SKM-1 (cell line): Measurements from ENCODE around the gene BARD1.
"Not testable (repeated sequence)": the region's sequence is repeated elsewhere in the genome, so short reads cannot be mapped to it uniquely, and the experiment has no call there.

ENCODE experiments used
- DNase-seq: peaks from one replicate; lab custom pipeline; 2025; ENCODE audit not compliant: unreplicated experiment; lab: John Stamatoyannopoulos, UW

BARD1 gene

DNA sequence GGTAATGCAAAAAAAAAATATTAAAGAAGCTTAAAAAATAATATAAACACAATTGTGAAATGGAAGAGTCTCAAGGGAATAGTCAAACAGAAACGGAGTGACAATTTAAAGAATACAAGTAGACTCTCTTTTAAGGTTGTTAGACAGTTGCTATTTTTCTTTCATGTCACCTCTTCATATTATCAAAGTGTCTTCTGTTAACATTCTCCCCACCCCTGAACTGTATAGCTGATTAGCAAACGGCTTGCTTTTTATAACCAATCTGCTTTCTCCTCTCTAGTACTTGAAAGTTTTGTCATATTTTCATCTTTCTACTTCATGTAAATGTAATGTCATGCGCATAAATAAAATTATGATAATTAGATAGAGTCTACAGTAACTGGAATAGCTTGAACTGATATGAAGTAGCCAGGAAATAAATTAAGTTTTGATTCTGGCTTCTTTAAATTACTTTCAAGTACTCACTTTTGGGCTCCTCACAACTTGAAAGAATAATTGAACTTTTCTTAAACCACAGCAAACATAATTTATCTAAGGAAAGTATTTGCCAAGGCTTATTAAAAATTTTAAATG, 37.0 kb downstream of the BARD1 start:
- no peak for DNase-seq

DNA sequence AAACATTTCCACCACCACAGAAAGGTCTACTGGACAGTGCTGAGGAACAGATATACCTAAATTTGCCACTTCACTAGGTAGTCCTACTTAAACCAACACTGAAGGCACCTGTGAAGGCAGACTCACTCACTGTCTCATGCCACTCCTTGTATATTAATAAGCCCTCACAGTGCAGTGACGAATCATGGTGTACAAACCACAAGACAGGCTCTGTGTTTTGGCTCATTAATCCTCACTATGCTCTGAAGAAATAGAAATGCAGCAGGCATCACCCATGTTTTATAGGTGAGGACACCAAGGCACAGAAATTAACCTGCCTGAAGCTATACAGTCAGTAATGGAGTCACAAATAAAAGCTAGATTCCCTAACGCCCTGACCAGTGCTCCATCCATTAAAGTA, 44.3 kb downstream of the BARD1 start:
- DNase-seq: no peak

DNA sequence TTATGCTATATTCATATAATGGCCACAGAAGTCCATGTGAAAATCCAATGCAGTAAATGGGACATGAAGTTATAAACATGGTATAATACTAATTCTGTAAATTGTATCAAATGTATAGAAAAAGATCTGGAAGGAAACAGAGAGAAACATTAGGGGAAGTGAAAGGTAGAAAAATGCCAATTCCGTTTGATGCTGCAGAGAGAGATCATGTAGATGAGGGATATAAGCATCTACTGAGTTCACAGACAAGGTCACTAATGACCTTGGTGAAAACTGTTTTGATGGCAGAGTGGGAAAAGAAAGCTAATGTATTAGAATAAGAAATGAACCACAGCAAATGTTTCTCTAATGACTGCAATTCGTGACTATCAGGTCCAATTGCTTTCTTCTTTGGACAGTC, 56.0 kb downstream of the BARD1 start:
- DNase-seq: no peak

DNA sequence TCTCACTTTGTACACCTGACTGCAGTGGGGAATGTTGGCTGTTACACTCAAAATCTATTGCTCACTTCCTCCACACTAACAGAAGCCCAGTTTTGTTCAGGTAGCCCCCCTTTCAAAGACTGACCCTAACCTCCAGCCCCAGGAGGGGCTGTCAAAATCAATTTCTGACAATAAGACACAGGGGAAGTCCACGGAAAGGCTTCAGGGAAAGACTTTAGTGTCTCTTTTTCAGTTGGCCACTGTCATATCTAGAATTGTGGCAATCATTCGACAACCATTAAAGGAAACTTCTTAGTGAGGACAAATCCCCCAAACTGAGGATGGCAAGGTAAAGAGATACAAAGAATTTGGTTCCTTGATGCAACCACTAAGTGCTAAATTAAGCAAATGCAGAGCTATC, 59.0 kb downstream of the BARD1 start:
- DNase-seq: no peak

DNA sequence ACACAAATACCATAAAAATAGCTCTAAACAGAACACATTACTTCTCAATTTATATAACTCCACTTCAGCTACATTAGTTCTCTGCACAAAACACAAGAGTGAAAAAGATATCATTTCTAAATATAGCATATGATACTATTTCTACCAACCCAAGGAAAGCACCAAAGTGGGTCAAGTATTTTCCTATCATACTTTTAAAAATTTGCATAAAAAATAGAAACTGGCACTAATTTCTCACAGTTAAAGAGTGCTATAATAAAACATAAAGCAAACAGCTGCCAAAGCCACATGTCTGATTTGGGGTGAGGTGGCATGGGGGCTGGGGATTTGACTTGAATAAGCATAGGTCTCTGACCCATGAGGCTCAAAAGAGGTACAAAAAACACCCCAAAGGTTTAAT, 61.5 kb downstream of the BARD1 start:
- DNase-seq: no peak

DNA sequence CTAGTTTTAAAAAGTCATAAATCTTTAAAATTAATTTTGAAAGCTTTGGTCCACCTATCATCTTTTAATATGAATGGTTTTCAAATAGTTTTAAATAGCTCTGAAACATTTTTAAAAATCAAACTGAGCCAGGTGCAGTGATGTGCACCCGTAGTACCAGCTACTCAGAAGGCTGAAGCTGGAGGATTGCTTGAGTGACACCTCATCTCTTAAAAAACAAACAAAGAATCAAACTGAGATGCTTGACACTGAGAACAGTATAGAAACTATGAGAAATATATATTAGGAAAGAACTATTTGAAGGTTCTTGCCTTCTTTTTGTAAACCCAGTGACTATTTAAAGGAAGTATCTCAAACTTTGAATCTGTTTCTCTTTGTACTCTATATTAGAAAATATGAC, 67.4 kb downstream of the BARD1 start:
- no peak for DNase-seq

DNA sequence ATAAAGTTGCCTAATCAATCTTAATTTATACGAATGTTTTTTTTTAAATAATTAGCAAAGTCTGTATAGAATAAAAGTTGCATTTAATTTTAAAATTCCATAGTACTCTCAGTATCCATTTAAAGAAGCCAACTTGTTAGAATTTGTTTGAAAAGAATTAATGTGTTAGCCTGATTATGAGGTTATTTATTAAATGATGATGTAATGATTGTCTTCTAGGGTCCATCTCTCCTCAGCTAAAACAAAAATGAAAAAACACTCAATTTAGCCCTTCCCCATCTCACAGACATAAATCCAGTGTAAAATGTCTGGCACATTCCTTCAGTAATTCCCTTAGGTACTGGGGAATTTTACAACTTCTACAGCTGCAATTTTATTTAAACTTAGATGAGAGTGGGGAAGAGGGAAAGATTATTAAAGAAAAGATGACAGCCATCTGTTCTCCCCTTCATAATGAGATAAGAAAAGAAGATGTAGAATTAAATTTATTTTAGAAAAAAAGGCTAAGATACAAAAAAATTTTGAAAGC, 68.6 kb downstream of the BARD1 start:
- no peak for DNase-seq

DNA sequence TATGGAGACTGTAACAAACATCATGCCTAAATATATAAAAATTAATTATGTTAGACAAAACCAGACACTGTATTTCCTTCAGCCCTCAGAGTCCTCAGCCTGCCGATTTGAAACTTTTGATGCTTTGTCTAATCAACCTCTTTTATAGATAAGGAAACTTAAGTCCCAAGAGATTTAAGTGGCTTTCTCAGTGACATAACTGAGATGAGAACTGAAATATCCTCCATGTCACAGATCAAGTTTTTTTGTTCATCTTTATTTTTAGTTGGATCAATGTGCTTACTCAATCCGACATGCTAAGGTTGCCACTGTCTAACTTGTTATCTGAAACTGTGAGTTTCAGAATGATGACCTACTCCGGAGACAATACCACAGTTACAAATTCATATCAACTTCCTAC, 72.3 kb downstream of the BARD1 start:
- DNase-seq: no peak

DNA sequence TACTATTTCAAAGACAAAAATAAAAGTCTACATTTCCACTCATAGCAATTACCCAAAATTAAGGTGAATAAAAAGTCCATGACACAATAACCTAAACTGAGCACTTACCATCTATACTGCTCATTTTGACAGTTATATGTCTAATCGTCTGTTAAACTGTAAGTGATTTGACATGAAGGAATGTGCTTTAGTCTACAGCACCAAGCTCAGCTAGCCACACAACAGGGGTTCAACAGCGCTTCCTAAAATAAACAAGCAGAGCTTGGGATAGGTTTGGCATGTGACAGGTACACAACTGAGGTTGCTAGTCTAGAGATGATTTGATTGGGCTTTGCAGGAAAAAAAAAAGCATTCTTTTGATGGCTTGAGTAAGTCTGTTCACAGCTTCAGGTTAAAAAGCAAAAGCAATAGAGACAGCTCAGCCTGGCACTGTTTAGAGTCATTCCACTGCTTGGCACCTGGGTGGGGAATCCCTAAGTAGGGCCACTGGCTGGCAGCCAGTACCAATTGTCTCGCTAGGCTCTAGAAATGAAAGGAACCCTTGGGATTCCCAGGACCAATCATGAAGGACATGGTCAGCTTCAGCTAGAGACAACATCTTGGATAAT, 78.6 kb downstream of the BARD1 start:
- no peak for DNase-seq

DNA sequence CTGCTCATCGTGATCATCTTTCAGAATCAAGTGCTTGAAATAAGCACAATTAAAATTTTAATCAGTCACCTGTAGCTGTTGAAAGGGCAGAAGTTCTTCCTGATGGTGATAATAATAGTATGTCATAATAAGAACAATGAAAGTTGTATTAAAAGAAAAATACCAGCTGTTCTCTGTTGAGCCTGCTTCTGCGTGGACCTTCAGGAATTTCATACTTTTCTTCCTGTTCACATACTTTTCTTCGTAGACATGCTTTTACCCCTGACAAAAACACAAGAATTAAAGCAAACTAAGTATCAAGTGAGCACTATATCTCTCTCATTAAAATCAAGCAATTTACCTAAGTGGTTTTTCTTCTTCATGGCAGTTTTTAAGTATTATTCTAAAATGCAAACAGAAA, 79.2 kb downstream of the BARD1 start:
- no peak for DNase-seq

DNA sequence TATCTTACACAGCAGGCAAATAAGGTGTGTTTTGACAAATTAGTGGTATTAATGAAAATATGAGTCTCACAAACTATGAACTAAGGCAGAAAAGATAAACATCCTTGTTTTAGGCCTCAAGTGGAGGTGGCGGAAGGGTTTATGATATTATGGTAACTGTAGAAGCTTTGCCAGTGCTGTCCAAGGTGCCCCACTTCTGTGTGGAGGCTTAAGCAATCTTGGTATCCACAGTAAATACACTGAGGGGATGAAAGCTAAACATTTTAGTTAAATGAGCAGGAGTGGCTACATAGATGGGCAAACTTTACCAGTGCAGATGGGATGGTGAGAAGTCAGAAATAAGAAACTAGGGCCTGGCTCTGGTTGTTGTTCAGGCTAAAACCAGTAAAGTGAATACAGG, 84.7 kb downstream of the BARD1 start:
- DNase-seq: no peak

DNA sequence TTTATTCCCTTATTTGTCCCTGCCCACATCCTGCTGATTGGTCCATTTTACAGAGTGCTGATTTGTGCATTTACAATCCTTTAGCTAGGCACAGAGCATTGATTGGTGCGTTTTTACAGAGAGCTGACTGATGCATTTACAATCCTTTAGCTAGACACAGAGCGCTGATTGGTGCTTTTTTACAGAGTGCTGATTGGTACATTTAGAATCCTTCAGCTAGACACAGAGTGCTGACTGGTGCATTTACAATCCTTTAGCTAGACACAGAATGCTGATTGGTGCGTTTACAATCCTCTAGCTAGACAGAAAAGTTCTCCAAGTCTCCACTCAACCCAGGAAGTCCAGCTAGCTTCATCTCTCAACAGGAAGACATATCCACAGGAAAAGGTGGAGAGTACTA, 91.6 kb downstream of the BARD1 start:
- DNase-seq: not testable (repeated sequence)

DNA sequence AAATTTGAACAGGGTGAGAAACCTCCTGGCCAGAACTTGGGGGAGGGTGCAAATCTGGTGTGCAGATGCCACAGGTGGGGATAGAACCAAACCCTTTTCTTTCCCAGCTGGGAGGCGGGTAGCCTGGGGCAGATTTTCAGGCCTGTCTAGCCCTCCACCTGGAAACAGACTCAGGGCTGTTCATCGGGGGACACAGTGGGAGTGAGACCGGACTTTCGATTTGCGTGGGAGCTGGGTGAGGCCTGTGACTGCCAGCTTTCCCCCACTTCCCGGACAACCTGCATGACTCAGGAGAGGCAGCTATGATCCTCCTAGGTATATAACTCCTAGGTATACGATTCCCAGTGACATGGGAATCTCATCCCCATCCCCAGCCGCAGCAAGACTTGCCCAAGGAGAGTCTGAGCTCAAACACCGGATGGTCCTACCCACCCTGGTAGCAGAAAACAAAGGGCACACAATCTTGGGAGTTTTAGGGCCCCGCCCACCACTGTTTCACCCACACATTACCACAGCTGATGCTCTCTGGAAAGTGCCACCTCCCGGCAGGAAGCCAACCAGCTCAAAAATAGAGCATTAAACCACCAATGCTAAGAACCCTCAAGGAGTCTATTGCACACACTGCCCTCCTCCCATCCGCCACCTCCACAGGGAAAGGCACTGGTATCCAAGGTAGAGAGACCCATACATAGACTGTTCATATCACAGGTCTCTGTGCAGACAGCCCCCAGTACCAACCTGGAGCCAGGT, 92.5 kb downstream of the BARD1 start:
- DNase-seq: no peak

DNA sequence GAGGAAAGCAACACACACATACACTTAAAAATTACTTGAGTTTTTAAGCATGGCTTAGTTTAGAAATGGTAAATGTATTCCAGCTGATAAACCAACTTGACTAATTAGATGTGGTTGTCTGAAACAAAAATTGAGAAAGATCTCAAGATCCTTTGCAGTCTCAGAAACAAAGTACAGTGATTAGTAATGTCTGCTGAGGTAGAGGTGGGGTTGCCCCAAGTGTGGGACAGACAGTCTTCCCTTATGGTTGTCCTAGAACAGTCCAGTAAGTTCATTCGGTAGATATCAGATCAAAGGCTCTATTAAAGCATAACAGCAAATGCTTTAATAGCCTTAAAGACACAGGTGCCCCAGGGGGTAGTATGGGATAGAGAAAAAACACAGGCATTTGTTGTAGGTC, 94.5 kb downstream of the BARD1 start:
- DNase-seq: no peak

DNA sequence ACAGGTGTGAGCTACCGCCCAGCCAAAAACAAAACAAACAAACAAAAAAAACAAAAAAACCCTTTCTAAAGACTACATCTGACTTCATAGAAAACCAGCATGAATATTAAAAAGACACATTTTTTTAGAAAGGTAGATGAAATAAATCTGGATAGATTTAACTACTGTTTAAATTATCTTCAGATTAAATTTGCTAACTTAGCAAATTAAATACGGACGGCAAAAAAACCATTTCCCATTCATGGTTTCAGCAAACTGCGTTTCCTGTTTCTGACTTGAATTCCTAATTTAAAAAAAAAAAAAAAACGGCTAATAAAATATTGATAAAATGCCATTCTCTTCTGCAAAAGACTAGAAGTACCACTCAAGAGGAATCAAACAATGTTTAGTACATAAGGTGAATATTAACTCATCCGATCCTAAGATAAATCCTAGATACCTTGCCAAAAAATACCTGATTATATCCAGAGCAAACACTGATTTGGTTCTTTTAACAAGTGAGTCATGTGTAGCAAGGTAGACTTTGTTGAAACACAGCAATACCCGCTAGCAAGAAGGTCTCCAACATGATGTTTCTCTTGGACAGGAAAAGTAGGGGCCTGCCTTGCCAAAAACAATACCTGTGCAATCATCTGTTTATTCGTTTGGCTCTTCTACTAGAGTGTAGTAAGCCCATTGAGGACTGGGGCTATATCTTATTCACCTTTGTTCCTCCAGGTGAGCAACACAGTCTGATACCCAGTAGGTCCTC, 96.2 kb downstream of the BARD1 start:
- no peak for DNase-seq

DNA sequence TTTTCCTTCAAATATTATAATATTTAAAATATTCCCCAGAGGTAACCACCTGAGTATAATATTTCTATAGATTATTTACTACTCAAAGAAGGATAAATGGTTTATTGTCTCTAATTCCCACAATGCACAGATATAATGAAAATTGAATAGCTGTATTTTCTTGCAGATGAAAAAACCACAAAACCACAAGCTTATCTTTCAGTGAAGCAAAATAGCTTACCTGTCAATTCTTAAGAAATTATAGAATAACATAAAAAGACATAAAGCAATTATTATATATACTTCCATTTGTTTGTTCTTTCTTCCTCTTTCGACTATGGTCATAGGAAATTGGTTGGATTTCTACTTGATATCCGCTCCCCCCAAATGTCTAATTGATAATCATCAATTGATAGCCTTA, 98.8 kb downstream of the BARD1 start:
- no peak for DNase-seq

DNA sequence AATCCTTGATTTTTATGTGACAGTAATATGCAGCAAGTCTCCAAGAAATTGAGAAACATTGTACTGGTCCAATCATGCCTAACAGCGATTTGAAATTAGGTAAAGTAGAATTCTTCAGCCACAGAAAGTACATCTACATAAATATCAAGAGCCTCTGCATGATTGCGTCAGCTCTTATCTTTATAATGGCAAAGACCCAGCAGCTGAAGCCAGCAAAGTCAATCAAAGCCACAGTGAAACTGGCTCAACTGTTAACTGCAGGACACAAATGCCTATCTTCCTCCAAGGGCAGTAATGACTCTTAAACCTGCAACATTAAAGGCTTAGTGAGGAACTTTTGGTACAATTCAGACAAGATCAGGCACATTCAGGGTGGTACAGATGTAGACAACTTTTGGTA, 102.5 kb downstream of the BARD1 start:
- no peak for DNase-seq

DNA sequence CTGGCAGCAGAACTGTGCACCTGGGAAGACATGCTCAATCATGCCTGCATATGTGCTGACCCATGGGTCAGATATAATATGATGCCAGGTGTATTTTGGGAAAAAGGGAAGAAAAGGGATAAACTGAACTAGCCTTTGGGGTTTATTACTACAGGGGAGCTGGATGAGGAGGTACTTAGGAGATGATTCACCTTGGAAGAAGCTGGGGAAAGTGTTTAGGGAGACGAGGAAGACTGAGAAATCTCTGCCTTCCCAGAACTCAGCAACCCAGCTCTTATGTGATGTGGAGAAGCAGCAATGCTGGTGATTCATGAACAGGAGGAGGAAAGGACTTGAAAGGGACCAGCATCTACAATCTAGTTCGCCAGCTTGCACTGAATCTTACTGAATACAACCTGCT, 110.2 kb downstream of the BARD1 start:
- DNase-seq: no peak

DNA sequence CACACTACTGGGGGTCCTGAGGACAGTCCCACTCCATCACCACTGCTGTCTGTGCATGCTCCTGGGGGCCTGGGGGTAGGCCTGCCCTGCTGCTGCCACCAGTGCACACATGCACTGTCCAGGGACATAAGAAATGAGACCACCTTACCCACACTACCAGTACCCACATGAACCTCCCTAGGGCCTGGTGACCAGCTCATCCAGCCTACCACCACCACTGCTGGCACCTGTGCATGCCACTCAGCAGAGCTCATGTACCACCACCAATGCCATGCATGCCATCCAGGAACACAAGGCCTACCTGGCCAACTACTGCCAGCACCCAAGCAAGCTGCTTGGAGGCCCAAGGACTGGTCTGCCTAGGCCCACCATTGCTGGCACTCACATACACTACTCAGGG, 112.8 kb downstream of the BARD1 start:
- no peak for DNase-seq

DNA sequence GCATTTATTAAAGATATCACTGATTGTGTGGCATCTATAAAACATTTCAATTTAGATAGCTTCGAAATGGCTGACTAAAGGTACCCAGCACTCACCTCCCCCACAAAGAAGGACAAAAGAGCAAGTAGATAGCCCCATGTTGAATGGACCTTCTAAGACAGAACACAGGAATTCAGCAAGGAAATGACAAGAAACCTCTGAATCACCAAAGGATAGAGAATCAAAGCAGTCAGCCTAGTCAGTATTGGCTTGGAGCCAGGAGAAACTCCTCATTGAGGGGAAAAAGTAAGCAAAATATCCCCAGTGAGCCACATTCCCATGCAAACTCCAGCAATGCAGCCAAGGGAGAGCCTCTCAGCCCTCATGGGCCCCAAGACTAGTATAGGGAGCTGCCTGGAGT, 113.7 kb downstream of the BARD1 start:
- DNase-seq: no peak

DNA sequence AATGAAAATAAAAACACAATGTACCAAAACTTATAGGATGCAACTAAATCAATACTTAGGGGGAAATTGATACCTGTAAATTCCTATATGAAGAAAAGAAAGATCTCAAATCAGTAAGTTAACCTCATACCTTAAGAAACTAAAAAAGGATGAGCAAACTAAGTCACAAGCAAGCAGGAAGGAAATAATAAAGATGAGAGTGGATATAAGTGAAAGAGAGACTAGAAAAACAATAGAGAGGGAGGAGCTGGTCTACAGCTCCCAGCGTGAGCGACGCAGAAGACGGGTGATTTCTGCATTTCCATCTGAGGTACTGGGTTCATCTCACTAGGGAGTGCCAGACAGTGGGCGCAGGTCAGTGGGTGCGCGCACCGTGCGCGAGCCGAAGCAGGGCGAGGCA, 125.9 kb downstream of the BARD1 start:
- not testable (repeated sequence) for DNase-seq

DNA sequence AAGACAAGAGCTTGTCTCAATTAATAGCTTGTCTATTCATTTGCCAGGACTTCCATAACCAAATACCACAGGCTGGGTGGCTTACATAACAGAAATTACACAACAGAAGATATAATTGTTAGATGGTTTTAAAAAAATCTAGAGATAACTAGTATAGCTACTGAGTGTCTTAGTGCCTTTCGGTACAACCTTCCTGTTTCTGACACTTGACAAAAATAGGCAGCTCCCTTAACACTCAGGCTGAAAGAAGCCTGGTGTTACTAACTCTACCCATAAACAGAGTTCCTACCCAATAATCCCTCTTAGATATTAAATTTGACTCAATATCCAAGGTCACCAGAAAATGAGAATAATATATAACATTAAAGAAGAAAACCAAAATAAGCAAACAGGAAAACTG, 129.7 kb downstream of the BARD1 start:
- DNase-seq: no peak
